Kidney (tissue), 14 donors: Measurements from ENCODE around the gene MLPH. TPM values are rescaled to one million over a fixed set of nuclear protein-coding genes. Genes with fewer than 3 reads are reported as not detected.
A peak's percentile ranks its signal among the peaks of the same experiment; 100 is the strongest.

Experiments used
- DNase-seq, 5 donors: peaks; one replicate each; pipeline ENCODE4 v3.0.0-alpha.2; 2013 to 2020
- FAIRE-seq: peaks from 2 replicates; lab custom pipeline; 2012; peaks lifted over from hg19 to GRCh38; lab: Jason Lieb, UNC
- H3K27ac ChIP-seq, 2 donors: one replicate each; pipeline ENCODE4 v1.7.0; 2013; ENCODE audit warnings: low read depth in 2 of 2, low read length in 2 of 2, inconsistent platforms in 1 of 2
- H3K27me3 ChIP-seq: one replicate; pipeline ENCODE4 v1.7.1; 2013; ENCODE audit warnings: low read length, inconsistent platforms; ENCODE audit not compliant: control insufficient read depth, insufficient read depth
- H3K36me3 ChIP-seq, 3 donors: one replicate each; pipeline versions ENCODE4 v1.7.0 to v1.7.1; 2013; ENCODE audit warnings: low read length in 3 of 3, control low read depth in 1 of 3, inconsistent platforms in 1 of 3; ENCODE audit not compliant: insufficient read depth in 3 of 3, control insufficient read depth in 2 of 3
- H3K4me1 ChIP-seq, 3 donors: one replicate each; pipeline versions ENCODE4 v1.7.0 to v1.7.1; 2013; ENCODE audit warnings: low read length in 3 of 3, inconsistent platforms in 1 of 3, low read depth in 1 of 3; ENCODE audit not compliant: control insufficient read depth in 2 of 3, insufficient read depth in 2 of 3
- H3K4me3 ChIP-seq, 3 donors: one replicate each; pipeline versions ENCODE4 v1.7.0 to v1.8.1; 2013; ENCODE audit warnings: low read length in 3 of 3, control low read depth in 1 of 3, inconsistent platforms in 1 of 3
- H3K9ac ChIP-seq, 3 donors: one replicate each; pipeline versions ENCODE4 v1.7.0 to v1.7.1; 2013; ENCODE audit warnings: low read length in 3 of 3, control low read depth in 1 of 3, inconsistent platforms in 1 of 3
- H3K9me3 ChIP-seq, 3 donors: one replicate each; pipeline versions ENCODE4 v1.7.0 to v1.7.1; 2013; ENCODE audit warnings: low read length in 3 of 3, control low read depth in 1 of 3, inconsistent platforms in 1 of 3; ENCODE audit not compliant: control insufficient read depth in 2 of 3, insufficient read depth in 1 of 3
- intact Hi-C: fragments of 100-400 bp; cut with DNase I; formaldehyde crosslinking; loops from one replicate; pipeline ENCODE4 v1.11.1; 2022
- polyA plus RNA-seq: library from polyadenylated mRNA; stranded (reverse); fragments of 350-450 nt; fragmentation: Illumina TruSeq; extraction: RNeasy Lipid Tissue Mini Kit (QIAGEN cat#74804); gene quantifications from one replicate; pipeline ENCODE4 v1.2.3, GENCODE V29; 2014; ENCODE audit warnings: low read depth, low replicate concordance; ENCODE audit not compliant: insufficient read depth
- total RNA-seq: library from RNA; stranded (reverse); fragmentation: NEBNext Ultra II Directional; extraction: Animal tissue kit (Norgen Biotek cat#: 25700); gene quantifications from one replicate; pipeline ENCODE4 v1.2.1, GENCODE V29; 2021
- TF ChIP-seq, protein P1 (sequence below): IDR thresholded peaks from 3 replicates; pipeline ENCODE4 v1.5.1; 2012; ENCODE audit warnings: mild to moderate bottlenecking, moderate library complexity, borderline replicate concordance; ENCODE audit not compliant: insufficient read depth; ENCODE audit errors: extremely low read depth
- donor health status: control.
- donor health status: control.
- donor health status: control.
- donor health status: control.
- donor health status: control.
- donor health status: DM: yes; HTN: yes; CAD: no.
- donor health status: Normal renal cell carcinoma (clear cell type).

The MLPH gene
- total and polyA plus RNA-seq, 2 donors from 2014 or later, result 4.6 to 9.6 TPM

GRCh38 chr2:237568121-237568660 lies 81.1 kb downstream of the MLPH start:
- Histone ChIP-seq H3K9me3 (peaks cover 0 to 5% (median 0%) of the 10 kb centered on the region in 3 donors), H3K9ac (no peak overlapping the region), H3K27me3 (no peaks in the 10 kb centered on the region), H3K4me1 (peaks cover 0 to 7% (median 0%) of the 10 kb centered on the region in 3 donors), H3K36me3 (peaks cover 0 to 2% (median 0%) of the 10 kb centered on the region in 3 donors), H3K27ac (no peak overlapping the region), H3K4me3 (no peak overlapping the region)
- DNase-seq (peak in 1 of 5 donors; percentile 57), FAIRE-seq (no peak)
- intact Hi-C loops, result no loop called here
- TF ChIP-seq, protein P1, sequence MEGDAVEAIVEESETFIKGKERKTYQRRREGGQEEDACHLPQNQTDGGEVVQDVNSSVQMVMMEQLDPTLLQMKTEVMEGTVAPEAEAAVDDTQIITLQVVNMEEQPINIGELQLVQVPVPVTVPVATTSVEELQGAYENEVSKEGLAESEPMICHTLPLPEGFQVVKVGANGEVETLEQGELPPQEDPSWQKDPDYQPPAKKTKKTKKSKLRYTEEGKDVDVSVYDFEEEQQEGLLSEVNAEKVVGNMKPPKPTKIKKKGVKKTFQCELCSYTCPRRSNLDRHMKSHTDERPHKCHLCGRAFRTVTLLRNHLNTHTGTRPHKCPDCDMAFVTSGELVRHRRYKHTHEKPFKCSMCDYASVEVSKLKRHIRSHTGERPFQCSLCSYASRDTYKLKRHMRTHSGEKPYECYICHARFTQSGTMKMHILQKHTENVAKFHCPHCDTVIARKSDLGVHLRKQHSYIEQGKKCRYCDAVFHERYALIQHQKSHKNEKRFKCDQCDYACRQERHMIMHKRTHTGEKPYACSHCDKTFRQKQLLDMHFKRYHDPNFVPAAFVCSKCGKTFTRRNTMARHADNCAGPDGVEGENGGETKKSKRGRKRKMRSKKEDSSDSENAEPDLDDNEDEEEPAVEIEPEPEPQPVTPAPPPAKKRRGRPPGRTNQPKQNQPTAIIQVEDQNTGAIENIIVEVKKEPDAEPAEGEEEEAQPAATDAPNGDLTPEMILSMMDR, result no peak

DNA sequence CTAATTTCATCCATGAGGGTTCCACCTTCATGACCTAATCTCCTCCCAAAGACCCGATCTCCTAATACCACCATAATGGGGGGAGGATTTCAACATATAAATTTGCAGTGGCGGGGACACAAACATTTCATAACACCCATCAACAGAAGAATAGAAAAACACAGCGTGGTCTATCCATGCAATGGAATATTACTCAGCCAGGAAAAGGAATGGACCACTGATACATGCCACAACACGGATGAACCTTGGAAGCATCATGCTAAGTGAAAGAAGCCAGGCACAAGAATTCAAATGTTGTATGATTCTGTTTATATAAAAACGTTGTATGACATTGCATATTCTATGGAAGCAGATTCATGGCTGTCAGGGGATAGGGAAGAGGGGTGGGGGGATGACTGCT lies 82.0 kb downstream of the MLPH start:
- Histone ChIP-seq H3K36me3 (peaks cover 0 to 2% (median 0%) of the 10 kb centered on the region in 3 donors), H3K4me1 (peaks cover 0 to 7% (median 0%) of the 10 kb centered on the region in 3 donors), H3K9me3 (peaks cover 0 to 5% (median 0%) of the 10 kb centered on the region in 3 donors), H3K27me3 (no peaks in the 10 kb centered on the region), H3K9ac (no peak overlapping the region), H3K4me3 (no peak overlapping the region), H3K27ac (no peak overlapping the region)
- TF ChIP-seq, protein P1, result no peak
- FAIRE-seq, result no peak
- DNase-seq, result no peak
- intact Hi-C loops, result no loop called here

GRCh38 chr2:237569896-237570295 lies 82.8 kb downstream of the MLPH start:
- no peak overlapping the region for H3K9ac ChIP-seq
- peaks cover 0 to 5% (median 0%) of the 10 kb centered on the region in 3 donors for H3K9me3 ChIP-seq
- no peak overlapping the region for H3K4me3 ChIP-seq
- TF ChIP-seq, protein P1, result no peak
- H3K27me3 ChIP-seq, result no peaks in the 10 kb centered on the region
- FAIRE-seq (no peak), DNase-seq (no peak)
- H3K27ac ChIP-seq, result no peak overlapping the region
- intact Hi-C loops, result loop anchor here (5.0 kb wide), 1 partner anchor 53 kb away; no protein-coding TSS in a partner anchor
- H3K36me3 ChIP-seq, result peaks cover 0 to 2% (median 0%) of the 10 kb centered on the region in 3 donors
- peaks cover 0 to 7% (median 0%) of the 10 kb centered on the region in 3 donors for H3K4me1 ChIP-seq
